SK-N-SH (cell line): Measurements from ENCODE around the gene TMEM150C. TPM values are rescaled to one million over a fixed set of nuclear protein-coding genes. Genes with fewer than 3 reads are reported as not detected.
A peak's percentile ranks its signal among the peaks of the same experiment; 100 is the strongest.

Experiments
- CTCF ChIA-PET: fragments of 300-600, 350-600 bp; formaldehyde crosslinking; extraction: SDS; loops from one replicate; lab custom pipeline; 2021; lab: Yijun Ruan, JAX
- POLR2A ChIA-PET: fragments of 350-600 bp; sonication (Branson Sonifier 250); formaldehyde crosslinking; extraction: SDS; loops from one replicate; lab custom pipeline; 2020; ENCODE audit warnings: antibody characterized with exemption, inconsistent platforms; lab: Yijun Ruan, JAX
- DNase-seq: peaks from one replicate; pipeline ENCODE4 v3.0.0; 2012
- H2AFZ ChIP-seq: fragments of 200-600 bp; sonication (generic); 2 replicates; pipeline ENCODE4 v1.8.1; 2016; ENCODE audit warnings: antibody characterized with exemption, mild to moderate bottlenecking, low read depth
- H3F3A ChIP-seq: fragments of 200-600 bp; sonication (generic); replicated peaks from 2 replicates; pipeline ENCODE3; 2016; ENCODE audit warnings: antibody characterized with exemption, mild to moderate bottlenecking; ENCODE audit not compliant: insufficient read depth
- H3K27ac ChIP-seq, 2 experiments: fragments of 200-500 bp in 1 of 2; fragments of 200-600 bp in 1 of 2; sonication (Bioruptor generic) in 1 of 2; sonication (generic), shearing (Covaris generic) in 1 of 2; 2 replicates each; pipeline versions ENCODE4 v1.5.1 to v1.6.1; 2014 to 2016; ENCODE audit warnings: low read depth in 2 of 2, inconsistent platforms in 1 of 2, low read length in 1 of 2, mild to moderate bottlenecking in 1 of 2, mixed read lengths in 1 of 2
- H3K27me3 ChIP-seq: fragments of 200-600 bp; sonication (generic), shearing (Covaris generic); 2 replicates; pipeline ENCODE4 v1.6.1; 2016; ENCODE audit warnings: mixed run types; ENCODE audit not compliant: insufficient read depth
- H3K36me3 ChIP-seq, 2 experiments: fragments of 200-500 bp in 1 of 2; fragments of 200-600 bp in 1 of 2; sonication (Bioruptor generic) in 1 of 2; sonication (generic) in 1 of 2; replicated peaks in 1 of 2; 2 replicates each; pipeline versions ENCODE3 to v1.5.1; 2014 to 2016; ENCODE audit warnings: low read length in 1 of 2, mild to moderate bottlenecking in 1 of 2; ENCODE audit not compliant: insufficient read depth in 2 of 2, control insufficient read depth in 1 of 2
- H3K4me1 ChIP-seq, 2 experiments: fragments of 200-500 bp in 1 of 2; fragments of 200-600 bp in 1 of 2; sonication (Bioruptor generic) in 1 of 2; sonication (generic), shearing (Covaris generic) in 1 of 2; 2 replicates each; pipeline versions ENCODE4 v1.5.1 to v1.6.1; 2014 to 2016; ENCODE audit warnings: low read depth in 1 of 2, low read length in 1 of 2, mixed run types in 1 of 2; ENCODE audit not compliant: insufficient read depth in 2 of 2, control insufficient read depth in 1 of 2
- H3K4me2 ChIP-seq: fragments of 200-600 bp; sonication (generic), shearing (Covaris generic); 2 replicates; pipeline ENCODE4 v1.6.1; 2017; ENCODE audit warnings: mixed run types
- H3K4me3 ChIP-seq, 2 experiments: fragments of 200-500 bp in 1 of 2; fragments of 200-600 bp in 1 of 2; sonication (Bioruptor generic) in 1 of 2; sonication (generic), shearing (Covaris generic) in 1 of 2; 2 replicates each; pipeline versions ENCODE4 v1.5.1 to v1.8.1; 2014 to 2016; ENCODE audit warnings: low read depth in 2 of 2, inconsistent platforms in 1 of 2, low read length in 1 of 2, mild to moderate bottlenecking in 1 of 2, mixed read lengths in 1 of 2, moderate library complexity in 1 of 2
- H3K79me2 ChIP-seq: fragments of 200-600 bp; sonication (generic); 2 replicates; pipeline ENCODE4 v1.8.1; 2017; ENCODE audit warnings: mild to moderate bottlenecking; ENCODE audit not compliant: insufficient read depth
- H3K9ac ChIP-seq: fragments of 200-600 bp; sonication (generic); 2 replicates; pipeline ENCODE4 v1.6.1; 2017; ENCODE audit warnings: mixed run types
- H3K9me2 ChIP-seq: fragments of 200-600 bp; sonication (generic); 2 replicates; pipeline ENCODE4 v1.6.1; 2017; ENCODE audit warnings: mixed run types
- H3K9me3 ChIP-seq: fragments of 200-600 bp; sonication (generic); 2 replicates; pipeline ENCODE4 v1.6.1; 2017; ENCODE audit warnings: mixed run types, mild to moderate bottlenecking, moderate library complexity
- H4K20me1 ChIP-seq: fragments of 200-600 bp; sonication (generic); 2 replicates; pipeline ENCODE4 v1.6.1; 2017; ENCODE audit warnings: mild to moderate bottlenecking, mixed run types; ENCODE audit not compliant: insufficient read depth
- CHD2 ChIP-seq: fragments of 150-350 bp; IDR thresholded peaks from 2 replicates; pipeline ENCODE4 v1.6.1; 2018; ENCODE audit warnings: low read length; ENCODE audit not compliant: partially characterized antibody
- EP300 ChIP-seq, 2 experiments: IDR thresholded peaks; 2 replicates each; pipeline versions ENCODE4 v1.4.0 to v1.6.1; 2012; ENCODE audit warnings: borderline replicate concordance in 1 of 2, low read depth in 1 of 2, low read length in 1 of 2
- FOSL2 ChIP-seq: IDR thresholded peaks from 2 replicates; pipeline ENCODE4 v1.4.0; 2012; ENCODE audit warnings: low read depth, mild to moderate bottlenecking, moderate library complexity, borderline replicate concordance
- FOXJ3 ChIP-seq: sonication (generic); formaldehyde crosslinking; IDR thresholded peaks from 2 replicates; pipeline ENCODE4 v1.5.1; 2020; ENCODE audit warnings: mild to moderate bottlenecking, missing genetic modification reagents
- MXI1 ChIP-seq: IDR thresholded peaks from 2 replicates; pipeline ENCODE4 v1.6.1; 2012; ENCODE audit warnings: mild to moderate bottlenecking, low read depth, low read length, improper control_type of control experiment
- NFIC ChIP-seq: IDR thresholded peaks from 2 replicates; pipeline ENCODE4 v1.4.0; 2012; ENCODE audit warnings: borderline replicate concordance
- POLR2AphosphoS5 ChIP-seq: IDR thresholded peaks from 2 replicates; pipeline ENCODE4 v1.6.1; 2012; ENCODE audit warnings: low read depth, low read length
- RAD21 ChIP-seq: IDR thresholded peaks from 2 replicates; pipeline ENCODE4 v1.6.1; 2012; ENCODE audit warnings: mild to moderate bottlenecking, low read length
- RFX5 ChIP-seq: IDR thresholded peaks from 2 replicates; pipeline ENCODE4 v1.6.1; 2012; ENCODE audit warnings: mild to moderate bottlenecking, improper control_type of control experiment, low read length
- TCF12 ChIP-seq: IDR thresholded peaks from 2 replicates; pipeline ENCODE4 v1.4.0; 2012
- WGBS: methylation state at CpG from one replicate; pipeline ENCODE4 v1.1.6; 2017; ENCODE audit warnings: low lambda C conversion rate; 5-methylcytosine and 5-hydroxymethylcytosine counted together
- polyA plus RNA-seq, 3 experiments: library from polyadenylated mRNA; depleted of rRNA; stranded (reverse); fragments of >200 nt; gene quantifications; 2 replicates each; pipeline ENCODE4 v1.2.3, GENCODE V29; 2012
- TF ChIP-seq, protein P1 (sequence below): fragments of 200-600 bp; sonication (generic); IDR thresholded peaks from 2 replicates; pipeline ENCODE4 v1.6.1; 2017; ENCODE audit warnings: antibody characterized with exemption, mild to moderate bottlenecking, moderate library complexity
- TF ChIP-seq, protein P2 (sequence below): IDR thresholded peaks from 2 replicates; pipeline ENCODE4 v1.4.0; 2012; ENCODE audit warnings: low read depth, borderline replicate concordance
- TF ChIP-seq, protein P3 (sequence below): IDR thresholded peaks from 2 replicates; pipeline ENCODE4 v1.4.0; 2012; ENCODE audit warnings: low read depth
- TF ChIP-seq, protein P4 (sequence below): IDR thresholded peaks from 2 replicates; pipeline ENCODE4 v1.6.1; 2012; ENCODE audit warnings: mild to moderate bottlenecking, low read depth, low read length, moderate library complexity

Gene TMEM150C
- polyA plus RNA-seq, 1 of the 3 experiments (the other 2 are of a cell fraction): 1.0 TPM

DNA sequence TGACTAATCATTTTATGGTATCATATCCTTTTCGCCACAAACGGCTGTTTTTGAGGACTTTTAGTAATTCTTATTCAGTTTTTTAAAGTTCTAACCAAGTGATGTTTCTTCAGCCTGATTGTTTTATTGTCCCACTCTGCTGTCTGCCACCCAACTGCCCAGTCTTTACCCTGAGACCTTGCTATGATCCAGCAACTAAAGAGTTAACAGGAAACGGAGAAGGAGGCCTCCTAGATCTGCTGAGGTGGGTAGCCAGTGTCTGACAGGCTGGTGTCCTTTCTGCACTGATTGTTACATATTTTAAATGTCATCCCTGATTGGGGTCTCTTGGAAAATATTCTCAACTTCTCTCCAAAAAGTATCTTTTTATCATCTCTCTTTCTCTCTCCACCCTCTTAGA is 7.9 kb upstream of the TMEM150C start:
- WGBS: 48% methylated on average over 3 of the region's 3 CpGs
- POLR2A ChIA-PET: no interaction called here
- TF ChIP-seq, protein P1, sequence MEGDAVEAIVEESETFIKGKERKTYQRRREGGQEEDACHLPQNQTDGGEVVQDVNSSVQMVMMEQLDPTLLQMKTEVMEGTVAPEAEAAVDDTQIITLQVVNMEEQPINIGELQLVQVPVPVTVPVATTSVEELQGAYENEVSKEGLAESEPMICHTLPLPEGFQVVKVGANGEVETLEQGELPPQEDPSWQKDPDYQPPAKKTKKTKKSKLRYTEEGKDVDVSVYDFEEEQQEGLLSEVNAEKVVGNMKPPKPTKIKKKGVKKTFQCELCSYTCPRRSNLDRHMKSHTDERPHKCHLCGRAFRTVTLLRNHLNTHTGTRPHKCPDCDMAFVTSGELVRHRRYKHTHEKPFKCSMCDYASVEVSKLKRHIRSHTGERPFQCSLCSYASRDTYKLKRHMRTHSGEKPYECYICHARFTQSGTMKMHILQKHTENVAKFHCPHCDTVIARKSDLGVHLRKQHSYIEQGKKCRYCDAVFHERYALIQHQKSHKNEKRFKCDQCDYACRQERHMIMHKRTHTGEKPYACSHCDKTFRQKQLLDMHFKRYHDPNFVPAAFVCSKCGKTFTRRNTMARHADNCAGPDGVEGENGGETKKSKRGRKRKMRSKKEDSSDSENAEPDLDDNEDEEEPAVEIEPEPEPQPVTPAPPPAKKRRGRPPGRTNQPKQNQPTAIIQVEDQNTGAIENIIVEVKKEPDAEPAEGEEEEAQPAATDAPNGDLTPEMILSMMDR: no peak
- TF ChIP-seq, protein P2, sequence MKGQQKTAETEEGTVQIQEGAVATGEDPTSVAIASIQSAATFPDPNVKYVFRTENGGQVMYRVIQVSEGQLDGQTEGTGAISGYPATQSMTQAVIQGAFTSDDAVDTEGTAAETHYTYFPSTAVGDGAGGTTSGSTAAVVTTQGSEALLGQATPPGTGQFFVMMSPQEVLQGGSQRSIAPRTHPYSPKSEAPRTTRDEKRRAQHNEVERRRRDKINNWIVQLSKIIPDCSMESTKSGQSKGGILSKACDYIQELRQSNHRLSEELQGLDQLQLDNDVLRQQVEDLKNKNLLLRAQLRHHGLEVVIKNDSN: no peak
- TF ChIP-seq, protein P3, sequence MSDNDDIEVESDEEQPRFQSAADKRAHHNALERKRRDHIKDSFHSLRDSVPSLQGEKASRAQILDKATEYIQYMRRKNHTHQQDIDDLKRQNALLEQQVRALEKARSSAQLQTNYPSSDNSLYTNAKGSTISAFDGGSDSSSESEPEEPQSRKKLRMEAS: no peak
- no peak for TF ChIP-seq RFX5
- no peak for TF ChIP-seq CHD2
- no peak for TF ChIP-seq POLR2AphosphoS5
- TF ChIP-seq, protein P4, sequence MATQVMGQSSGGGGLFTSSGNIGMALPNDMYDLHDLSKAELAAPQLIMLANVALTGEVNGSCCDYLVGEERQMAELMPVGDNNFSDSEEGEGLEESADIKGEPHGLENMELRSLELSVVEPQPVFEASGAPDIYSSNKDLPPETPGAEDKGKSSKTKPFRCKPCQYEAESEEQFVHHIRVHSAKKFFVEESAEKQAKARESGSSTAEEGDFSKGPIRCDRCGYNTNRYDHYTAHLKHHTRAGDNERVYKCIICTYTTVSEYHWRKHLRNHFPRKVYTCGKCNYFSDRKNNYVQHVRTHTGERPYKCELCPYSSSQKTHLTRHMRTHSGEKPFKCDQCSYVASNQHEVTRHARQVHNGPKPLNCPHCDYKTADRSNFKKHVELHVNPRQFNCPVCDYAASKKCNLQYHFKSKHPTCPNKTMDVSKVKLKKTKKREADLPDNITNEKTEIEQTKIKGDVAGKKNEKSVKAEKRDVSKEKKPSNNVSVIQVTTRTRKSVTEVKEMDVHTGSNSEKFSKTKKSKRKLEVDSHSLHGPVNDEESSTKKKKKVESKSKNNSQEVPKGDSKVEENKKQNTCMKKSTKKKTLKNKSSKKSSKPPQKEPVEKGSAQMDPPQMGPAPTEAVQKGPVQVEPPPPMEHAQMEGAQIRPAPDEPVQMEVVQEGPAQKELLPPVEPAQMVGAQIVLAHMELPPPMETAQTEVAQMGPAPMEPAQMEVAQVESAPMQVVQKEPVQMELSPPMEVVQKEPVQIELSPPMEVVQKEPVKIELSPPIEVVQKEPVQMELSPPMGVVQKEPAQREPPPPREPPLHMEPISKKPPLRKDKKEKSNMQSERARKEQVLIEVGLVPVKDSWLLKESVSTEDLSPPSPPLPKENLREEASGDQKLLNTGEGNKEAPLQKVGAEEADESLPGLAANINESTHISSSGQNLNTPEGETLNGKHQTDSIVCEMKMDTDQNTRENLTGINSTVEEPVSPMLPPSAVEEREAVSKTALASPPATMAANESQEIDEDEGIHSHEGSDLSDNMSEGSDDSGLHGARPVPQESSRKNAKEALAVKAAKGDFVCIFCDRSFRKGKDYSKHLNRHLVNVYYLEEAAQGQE: no peak
- no peak for TF ChIP-seq MXI1

DNA sequence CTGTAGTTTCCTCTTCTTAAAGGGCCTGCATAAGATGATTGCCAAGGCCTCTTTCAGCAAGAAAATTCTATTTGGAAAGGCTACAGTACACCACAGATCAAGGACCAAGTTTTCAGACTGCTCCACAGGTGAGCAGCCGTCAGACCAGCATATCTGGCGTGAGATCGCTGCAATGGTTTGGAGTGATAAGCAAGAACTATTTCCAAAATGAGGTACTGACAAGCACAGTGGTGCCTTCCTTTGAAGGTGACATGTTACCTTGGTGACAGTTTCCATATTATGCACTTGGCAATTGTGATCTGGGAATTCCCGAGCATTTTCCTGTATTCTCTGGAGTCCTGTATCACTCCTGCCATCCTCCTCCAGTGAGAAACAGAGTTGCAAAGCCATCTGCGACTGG is 7.3 kb upstream of the TMEM150C start:
- CTCF ChIA-PET: no interaction called here
- POLR2A ChIA-PET: no interaction called here
- Histone ChIP-seq H3K27ac (no peak overlapping the region), H3K36me3 (no peaks in the 10 kb centered on the region), H3K4me2 (no peak overlapping the region), H3K9ac (no peak overlapping the region), H3K9me2 (no peaks in the 10 kb centered on the region), H3F3A (no peaks in the 10 kb centered on the region), H3K27me3 (no peaks in the 10 kb centered on the region), H2AFZ (no peak overlapping the region), H3K79me2 (no peaks in the 10 kb centered on the region), H3K4me3 (no peak overlapping the region), H4K20me1 (no peaks in the 10 kb centered on the region), H3K9me3 (no peaks in the 10 kb centered on the region), H3K4me1 (no peaks in the 10 kb centered on the region)
- 33% methylated on average over 2 of the region's 5 CpGs for WGBS
- DNase-seq: peak; percentile 34
- TF ChIP-seq TCF12: no peak
- no peak for TF ChIP-seq RAD21
- TF ChIP-seq FOXJ3 (CRISPR knock-in tag): no peak
- TF ChIP-seq EP300 (IDR thresholded peaks at IDR 0.05; ENCODE audit: borderline replicate concordance in 1 of 2, low read depth in 1 of 2, low read length in 1 of 2): no peak
- no peak for TF ChIP-seq FOSL2
- no peak for TF ChIP-seq NFIC

More for the DNA sequence above, 7.9 kb upstream of the TMEM150C start:
- no peaks in the 10 kb centered on the region for H3K36me3 ChIP-seq
- no peaks in the 10 kb centered on the region for H3K9me3 ChIP-seq
- H3K9ac ChIP-seq: no peak overlapping the region
- H2AFZ ChIP-seq: no peak overlapping the region
- H3K4me2 ChIP-seq: no peak overlapping the region
- no peaks in the 10 kb centered on the region for H4K20me1 ChIP-seq
- H3K4me3 ChIP-seq: no peak overlapping the region
- CTCF ChIA-PET: no interaction called here
- H3K27me3 ChIP-seq: no peaks in the 10 kb centered on the region
- no peak for DNase-seq
- no peaks in the 10 kb centered on the region for H3K79me2 ChIP-seq
- H3K27ac ChIP-seq: no peak overlapping the region
- no peaks in the 10 kb centered on the region for H3F3A ChIP-seq
- no peaks in the 10 kb centered on the region for H3K9me2 ChIP-seq
- no peaks in the 10 kb centered on the region for H3K4me1 ChIP-seq
